SK-N-MC (cell line): Measurements from ENCODE around the gene POLD1.

Experiments used
- DNase-seq: peaks from one replicate; pipeline ENCODE4 v3.0.0-alpha.2; 2011; ENCODE audit warnings: low read depth, low spot score
- H3K27ac ChIP-seq: fragments of 200-600 bp; sonication (generic); 2 replicates; pipeline ENCODE4 v1.5.1; 2016; ENCODE audit warnings: mixed run types
- H3K36me3 ChIP-seq: fragments of 200-600 bp; sonication (generic); 2 replicates; pipeline ENCODE4 v1.6.1; 2017; ENCODE audit warnings: antibody characterized with exemption, low read length, mixed read lengths; ENCODE audit not compliant: insufficient read depth
- H3K4me3 ChIP-seq: fragments of 200-600 bp; sonication (generic); 2 replicates; pipeline ENCODE4 v1.5.1; 2016
- H3K9ac ChIP-seq: fragments of 200-600 bp; sonication (generic); 2 replicates; pipeline ENCODE4 v1.8.0; 2017; ENCODE audit warnings: mixed run types, mixed read lengths; ENCODE audit not compliant: insufficient read length
- H3K9me3 ChIP-seq: fragments of 200-600 bp; sonication (generic); 2 replicates; pipeline ENCODE4 v1.6.1; 2017; ENCODE audit warnings: low read depth, mild to moderate bottlenecking, antibody characterized with exemption, low read length, moderate library complexity, mixed read lengths
- EZH2 ChIP-seq: fragments of 200-600 bp; sonication (generic); IDR thresholded peaks from one replicate; pipeline ENCODE4 v1.6.1; 2017; ENCODE audit warnings: antibody characterized with exemption
- FOXP2 ChIP-seq: optimal IDR thresholded peaks from 2 replicates; pipeline ENCODE3; 2011; ENCODE audit warnings: mild to moderate bottlenecking, moderate library complexity; ENCODE audit not compliant: insufficient read depth; ENCODE audit errors: extremely low read length, control extremely low read depth
- POLR2AphosphoS5 ChIP-seq: IDR thresholded peaks from 2 replicates; pipeline ENCODE4 v1.6.1; 2012; ENCODE audit warnings: mild to moderate bottlenecking, low read depth, low read length, borderline replicate concordance

The POLD1 gene

GRCh38 chr19:50362656-50363424, 21.3 kb upstream of the POLD1 start:
- no peaks in the 10 kb centered on the region for H3K36me3 ChIP-seq
- no peak for TF ChIP-seq EZH2
- TF ChIP-seq POLR2AphosphoS5, result no peak
- no peak for TF ChIP-seq FOXP2
- H3K4me3 ChIP-seq, result no peak overlapping the region
- DNase-seq, result no peak
- no peak overlapping the region for H3K27ac ChIP-seq
- H3K9me3 ChIP-seq, result no peaks in the 10 kb centered on the region
- no peak overlapping the region for H3K9ac ChIP-seq

GRCh38 chr19:50365434-50366306, 18.5 kb upstream of the POLD1 start, which contains the start of gene NAPSA:
Gene NAPSA, minus strand, starts transcription at chr19:50365639. Its CDS starts 18 bp downstream, at chr19:50365621.
- Histone ChIP-seq H3K4me3 (no peak within 1 kb of the TSS), H3K9ac (no peak within 1 kb of the TSS), H3K36me3 (no peaks in the 10 kb centered on the region), H3K27ac (no peak within 1 kb of the TSS), H3K9me3 (no peaks in the 10 kb centered on the region)
- no peak for TF ChIP-seq POLR2AphosphoS5
- TF ChIP-seq FOXP2, result no peak
- no peak for TF ChIP-seq EZH2
- no peak for DNase-seq

GRCh38 chr19:50368649-50369570, 15.2 kb upstream of the POLD1 start:
- no peaks in the 10 kb centered on the region for H3K9me3 ChIP-seq

GRCh38 chr19:50371914-50372475, 12.2 kb upstream of the POLD1 start:
- Histone ChIP-seq H3K27ac (no peak overlapping the region), H3K9ac (no peak overlapping the region), H3K36me3 (no peaks in the 10 kb centered on the region), H3K9me3 (no peaks in the 10 kb centered on the region), H3K4me3 (no peak overlapping the region)
- no peak for DNase-seq
- TF ChIP-seq POLR2AphosphoS5 (no peak), EZH2 (no peak), FOXP2 (no peak)

More at GRCh38 chr19:50368649-50369570, 15.2 kb upstream of the POLD1 start:
- DNase-seq, result no peak
- no peak overlapping the region for H3K9ac ChIP-seq
- H3K36me3 ChIP-seq, result no peaks in the 10 kb centered on the region
- TF ChIP-seq FOXP2, result no peak
- H3K4me3 ChIP-seq, result peak overlapping the region; percentile 32
- no peak overlapping the region for H3K27ac ChIP-seq

GRCh38 chr19:50376166-50377050, 7.7 kb upstream of the POLD1 start, which contains the start of gene NR1H2:
Gene NR1H2, plus strand, starts transcription at chr19:50376457. Its CDS starts 1,149 bp downstream, at chr19:50377606.
- DNase-seq, result peak; percentile 96
- H3K27ac ChIP-seq, result peak within 1 kb of the TSS; percentile 99
- peak within 1 kb of the TSS; percentile 91 for H3K4me3 ChIP-seq
- TF ChIP-seq POLR2AphosphoS5 (peak; percentile 76), EZH2 (no peak)
- H3K9me3 ChIP-seq, result no peaks in the 10 kb centered on the region
- H3K9ac ChIP-seq, result peak within 1 kb of the TSS; percentile 95
- peaks cover 26% of the 10 kb centered on the region; the same call in 1 of the 2 replicates for H3K36me3 ChIP-seq

- Histone ChIP-seq H3K9me3 (no peaks in the 10 kb centered on the region), H3K36me3 (peaks cover 27% of the 10 kb centered on the region; the same call in 1 of the 2 replicates), H3K4me3 (peak overlapping the region; percentile 51), H3K27ac (no peak overlapping the region), H3K9ac (no peak overlapping the region)
- TF ChIP-seq EZH2 (no peak), FOXP2 (no peak), POLR2AphosphoS5 (no peak)
- DNase-seq, result no peak
Observed at GRCh38 chr19:50377051-50377461, 7.1 kb upstream of the POLD1 start.

GRCh38 chr19:50377517-50377916, 6.6 kb upstream of the POLD1 start:
- Histone ChIP-seq H3K27ac (no peak overlapping the region), H3K36me3 (peaks cover 29% of the 10 kb centered on the region; the same call in 1 of the 2 replicates), H3K9ac (no peak overlapping the region), H3K9me3 (no peaks in the 10 kb centered on the region), H3K4me3 (no peak overlapping the region)
- TF ChIP-seq EZH2 (no peak), POLR2AphosphoS5 (no peak), FOXP2 (no peak)
- DNase-seq, result no peak
